ENCODE results near the gene FANK1. TPM values are rescaled to one million over a fixed set of nuclear protein-coding genes. Genes with fewer than 3 reads are reported as not detected.
"Not testable (repeated sequence)": the region's sequence is repeated elsewhere in the genome, so short reads cannot be mapped to it uniquely, and the experiment has no call there.

The FANK1 gene
- 0.51 TPM for total RNA-seq
- long read RNA-seq, result 0 reads

GRCh38 chr10:125896088-125896934 is at the start of gene FANK1:
Gene FANK1 (plus strand): TSS chr10:125896564. CDS start chr10:125896643, 79 bp downstream.
- intact Hi-C loops (cut with DNase I), result not testable (repeated sequence)
- DNase-seq (ENCODE audit: missing footprints) (peak; percentile 94), ATAC-seq (peak; percentile 90)

- DNase-seq (ENCODE audit: missing footprints), result no peak
- intact Hi-C loops (cut with DNase I), result no loop called here
- ATAC-seq, result no peak
These were observed 49.5 kb upstream of the FANK1 start for GRCh38 chr10:125846894-125847293.

- no peak for DNase-seq (ENCODE audit: missing footprints)
- ATAC-seq, result no peak
- intact Hi-C loops (cut with DNase I), result no loop called here
These were observed 48.0 kb upstream of the FANK1 start for GRCh38 chr10:125848371-125848770.

- intact Hi-C loops (cut with DNase I), result no loop called here
- ATAC-seq, result no peak
- DNase-seq (ENCODE audit: missing footprints), result no peak
These were observed 47.5 kb upstream of the FANK1 start for GRCh38 chr10:125848857-125849256.

GRCh38 chr10:125849448-125849847 is 46.9 kb upstream of the FANK1 start:
- ATAC-seq (no peak), DNase-seq (ENCODE audit: missing footprints) (no peak)
- intact Hi-C loops (cut with DNase I), result no loop called here

GRCh38 chr10:125850766-125851731 is 45.3 kb upstream of the FANK1 start:
- intact Hi-C loops (cut with DNase I), result no loop called here
- DNase-seq (ENCODE audit: missing footprints) (no peak), ATAC-seq (no peak)

- no peak for DNase-seq (ENCODE audit: missing footprints)
- intact Hi-C loops (cut with DNase I), result no loop called here
These were observed 43.9 kb upstream of the FANK1 start for GRCh38 chr10:125852487-125852886.

GRCh38 chr10:125857185-125857760 is 39.1 kb upstream of the FANK1 start:
- no peak for ATAC-seq
- intact Hi-C loops (cut with DNase I), result no loop called here
- DNase-seq (ENCODE audit: missing footprints), result no peak

More at GRCh38 chr10:125852487-125852886, 43.9 kb upstream of the FANK1 start:
- no peak for ATAC-seq

GRCh38 chr10:125859128-125859817 is 37.1 kb upstream of the FANK1 start:
- ATAC-seq, result no peak
- intact Hi-C loops (cut with DNase I), result no loop called here

GRCh38 chr10:125865120-125865519 is 31.2 kb upstream of the FANK1 start:
- no peak for ATAC-seq
- DNase-seq (ENCODE audit: missing footprints), result no peak
- intact Hi-C loops (cut with DNase I), result loop anchor here (10.0 kb wide), 1 partner anchor 640 kb away; no protein-coding TSS in a partner anchor

More at GRCh38 chr10:125859128-125859817, 37.1 kb upstream of the FANK1 start:
- no peak for DNase-seq (ENCODE audit: missing footprints)

- ATAC-seq (no peak), DNase-seq (ENCODE audit: missing footprints) (no peak)
- intact Hi-C loops (cut with DNase I), result loop anchor here (10.0 kb wide), 1 partner anchor 638 kb away; no protein-coding TSS in a partner anchor
These were observed 29.8 kb upstream of the FANK1 start for GRCh38 chr10:125866421-125867029.

GRCh38 chr10:125868372-125868975 is 27.9 kb upstream of the FANK1 start:
- DNase-seq (ENCODE audit: missing footprints) (no peak), ATAC-seq (no peak)
- intact Hi-C loops (cut with DNase I), result loop anchor here (10.0 kb wide), 1 partner anchor 636 kb away; no protein-coding TSS in a partner anchor

- DNase-seq (ENCODE audit: missing footprints) (no peak), ATAC-seq (no peak)
- intact Hi-C loops (cut with DNase I), result no loop called here
These were observed 25.0 kb upstream of the FANK1 start for GRCh38 chr10:125871338-125871737.

- no peak for ATAC-seq
- intact Hi-C loops (cut with DNase I), result no loop called here
These were observed 17.2 kb upstream of the FANK1 start for GRCh38 chr10:125878957-125879835.

GRCh38 chr10:125880719-125881118 is 15.6 kb upstream of the FANK1 start:
- ATAC-seq (no peak), DNase-seq (ENCODE audit: missing footprints) (no peak)
- intact Hi-C loops (cut with DNase I), result no loop called here

More at GRCh38 chr10:125878957-125879835, 17.2 kb upstream of the FANK1 start:
- no peak for DNase-seq (ENCODE audit: missing footprints)

GRCh38 chr10:125881192-125881591 is 15.2 kb upstream of the FANK1 start, which contains the start of gene DHX32:
Gene DHX32 (minus strand): TSS chr10:125881292. CDS start chr10:125880824, 468 bp downstream.
- peak; percentile 43 for ATAC-seq
- no peak for DNase-seq (ENCODE audit: missing footprints)
- intact Hi-C loops (cut with DNase I), result no loop called here
